IMR-90 (cell line): ENCODE data around the gene SLC12A7. TPM values are rescaled to one million over a fixed set of nuclear protein-coding genes. Genes with fewer than 3 reads are reported as not detected.

Experiments
- ATAC-seq: fragments of 200-7000 bp; cut with Tn5 transposase; 2 replicates; pipeline ENCODE4 v1.9.1; 2020; ENCODE audit warnings: low read depth, mild to moderate bottlenecking, moderate library complexity
- BruUV-seq: library from RNA; stranded (reverse); fragments of 400-500 nt; replicated peaks from 2 replicates; lab custom pipeline; 2021; lab: Mats Ljungman, UMichigan
- CTCF ChIA-PET: fragments of 300-600 bp; formaldehyde crosslinking; extraction: SDS; loops from one replicate; lab custom pipeline; 2021; ENCODE audit warnings: antibody characterized with exemption; lab: Yijun Ruan, JAX
- POLR2A ChIA-PET: fragments of 300-600 bp; sonication (Branson Sonifier 250); formaldehyde crosslinking; loops from one replicate; lab custom pipeline; 2022; ENCODE audit warnings: antibody characterized with exemption; ENCODE audit not compliant: unreplicated experiment; lab: Charles Lee
- DNase-seq: peaks from one replicate; pipeline ENCODE4 v3.0.0; 2013
- H2AFZ ChIP-seq: replicated peaks from 2 replicates; pipeline ENCODE3; 2013; ENCODE audit warnings: low read length, mild to moderate bottlenecking; ENCODE audit not compliant: poor library complexity
- H2AK5ac ChIP-seq: 2 replicates; pipeline ENCODE4 v1.6.1; 2013; ENCODE audit warnings: low read depth, low read length, inconsistent platforms
- H2AK9ac ChIP-seq: replicated peaks from 2 replicates; pipeline ENCODE3; 2013; ENCODE audit warnings: mild to moderate bottlenecking, low read depth, low read length, moderate library complexity; ENCODE audit not compliant: poor library complexity
- H2BK120ac ChIP-seq: 2 replicates; pipeline ENCODE4 v1.6.1; 2013; ENCODE audit warnings: low read depth, low read length, inconsistent platforms
- H2BK15ac ChIP-seq: 3 replicates; pipeline ENCODE4 v1.6.1; 2013; ENCODE audit warnings: low read depth, low read length, inconsistent platforms
- H2BK20ac ChIP-seq: 2 replicates; pipeline ENCODE4 v1.6.1; 2013; ENCODE audit warnings: low read depth, mild to moderate bottlenecking, inconsistent platforms, low read length, moderate library complexity
- H2BK5ac ChIP-seq: 2 replicates; pipeline ENCODE4 v1.6.1; 2013; ENCODE audit warnings: mild to moderate bottlenecking, low read depth, low read length, inconsistent platforms; ENCODE audit not compliant: poor library complexity, severe bottlenecking
- H3K14ac ChIP-seq: replicated peaks from 2 replicates; pipeline ENCODE4 v1.6.1; 2013; ENCODE audit warnings: low read depth, low read length, inconsistent platforms
- H3K18ac ChIP-seq: 2 replicates; pipeline ENCODE4 v1.6.1; 2013; ENCODE audit warnings: low read depth, low read length, control low read depth
- H3K23ac ChIP-seq: 2 replicates; pipeline ENCODE4 v1.6.1; 2013; ENCODE audit warnings: low read depth, low read length, inconsistent platforms
- H3K27ac ChIP-seq: 2 replicates; pipeline ENCODE4 v1.5.1; 2013; ENCODE audit warnings: mild to moderate bottlenecking, control low read depth, low read length; ENCODE audit not compliant: insufficient read depth
- H3K27me3 ChIP-seq: 2 replicates; pipeline ENCODE4 v1.6.1; 2013; ENCODE audit warnings: low read length; ENCODE audit not compliant: control insufficient read depth, insufficient read depth
- H3K36me3 ChIP-seq: 2 replicates; pipeline ENCODE4 v1.6.1; 2013; ENCODE audit warnings: low read length, mixed read lengths; ENCODE audit not compliant: control insufficient read depth, insufficient read depth
- H3K4ac ChIP-seq: 2 replicates; pipeline ENCODE4 v1.6.1; 2013; ENCODE audit warnings: low read depth, low read length, inconsistent platforms
- H3K4me1 ChIP-seq: 2 replicates; pipeline ENCODE4 v1.6.1; 2013; ENCODE audit warnings: low read length, mixed read lengths; ENCODE audit not compliant: control insufficient read depth, insufficient read depth
- H3K4me2 ChIP-seq: 2 replicates; pipeline ENCODE4 v1.6.1; 2013; ENCODE audit warnings: low read depth, mild to moderate bottlenecking, control low read depth, low read length, moderate library complexity
- H3K4me3 ChIP-seq: 2 replicates; pipeline ENCODE4 v1.5.1; 2013; ENCODE audit warnings: low read depth, mild to moderate bottlenecking, control low read depth, low read length, moderate library complexity; ENCODE audit not compliant: insufficient read depth
- H3K56ac ChIP-seq: 2 replicates; pipeline ENCODE4 v1.6.1; 2013; ENCODE audit warnings: low read length, inconsistent platforms; ENCODE audit not compliant: insufficient read depth; ENCODE audit errors: extremely low read depth
- H3K79me1 ChIP-seq, 2 experiments: 2 replicates each; pipeline ENCODE4 v1.6.1; 2013; ENCODE audit warnings: low read length in 2 of 2, inconsistent platforms in 1 of 2, low read depth in 1 of 2
- H3K9ac ChIP-seq: 2 replicates; pipeline ENCODE4 v1.6.1; 2013; ENCODE audit warnings: low read depth, low read length, control low read depth
- H3K9me1 ChIP-seq: 2 replicates; pipeline ENCODE4 v1.6.1; 2013; ENCODE audit warnings: low read length, inconsistent platforms; ENCODE audit not compliant: insufficient read depth
- H3K9me3 ChIP-seq: 2 replicates; pipeline ENCODE4 v1.6.1; 2013; ENCODE audit warnings: low read length; ENCODE audit not compliant: control insufficient read depth, insufficient read depth
- H4K20me1 ChIP-seq: 2 replicates; pipeline ENCODE4 v1.6.1; 2013; ENCODE audit warnings: low read length, inconsistent platforms; ENCODE audit not compliant: insufficient read depth
- H4K5ac ChIP-seq: 2 replicates; pipeline ENCODE4 v1.6.1; 2013; ENCODE audit warnings: mild to moderate bottlenecking, low read depth, low read length, control low read depth
- H4K8ac ChIP-seq, 2 experiments: 2 replicates each; pipeline ENCODE4 v1.6.1; 2013; ENCODE audit warnings: low read depth in 2 of 2, low read length in 2 of 2, control low read depth in 1 of 2, inconsistent platforms in 1 of 2
- H4K91ac ChIP-seq: 2 replicates; pipeline ENCODE4 v1.6.1; 2013; ENCODE audit warnings: low read depth, low read length, inconsistent platforms; ENCODE audit not compliant: insufficient read depth
- MAZ ChIP-seq: IDR thresholded peaks from 2 replicates; pipeline ENCODE4 v1.6.1; 2012; ENCODE audit warnings: low read depth, mild to moderate bottlenecking, low read length, improper control_type of control experiment, moderate library complexity, borderline replicate concordance
- WGBS, 2 experiments: methylation state at CpG; one replicate each; pipeline versions ENCODE4 v1.1.5 to v1.1.7; 2013; ENCODE audit warnings: missing lambda C conversion rate in 2 of 2; ENCODE audit not compliant: insufficient read length in 1 of 2; ENCODE audit errors: extremely low coverage in 2 of 2; 5-methylcytosine and 5-hydroxymethylcytosine counted together
- dilution Hi-C: fragments of 300-500 bp; cut with HindIII; formaldehyde crosslinking; loops from one replicate; pipeline ENCODE4 v1.14.3; 2018; ENCODE audit warnings: low sequenced_read_pairs; ENCODE audit not compliant: unreplicated experiment
- in situ Hi-C: fragments of 300-500 bp; cut with MboI; formaldehyde crosslinking; loops from 3 replicates; pipeline ENCODE4 v1.14.3; 2019; ENCODE audit warnings: low sequenced_read_pairs, inconsistent platforms, mixed read lengths
- intact Hi-C: fragments of 100-400 bp; cut with micrococcal nuclease; formaldehyde crosslinking; loops from 2 replicates; pipeline ENCODE4 v1.10.0; 2022
- polyA plus RNA-seq, 3 experiments: library from polyadenylated mRNA; depleted of rRNA; stranded (reverse); fragments of >200 nt; gene quantifications; 2 replicates each; pipeline ENCODE4 v1.2.3, GENCODE V29; 2012; ENCODE audit warnings: low replicate concordance in 1 of 3
- total RNA-seq: library from RNA; depleted of rRNA; stranded (reverse); fragments of >200 nt; gene quantifications from 2 replicates; pipeline ENCODE4 v1.2.3, GENCODE V29; 2012
- TF ChIP-seq, protein P1 (sequence below): conservative IDR thresholded peaks from 2 replicates; pipeline ENCODE4 v1.5.1; 2012; ENCODE audit warnings: mild to moderate bottlenecking, low read depth, low read length, improper control_type of control experiment
- TF ChIP-seq, protein P2 (sequence below): fragments of 150-350 bp; IDR thresholded peaks from 2 replicates; pipeline ENCODE4 v1.6.1; 2016; ENCODE audit warnings: low read depth, mild to moderate bottlenecking, low read length, moderate library complexity, borderline replicate concordance

The SLC12A7 gene
- total and polyA plus RNA-seq, 2 of the 4 experiments (the other 2 are of a cell fraction): 3.0 to 6.1 TPM

DNA sequence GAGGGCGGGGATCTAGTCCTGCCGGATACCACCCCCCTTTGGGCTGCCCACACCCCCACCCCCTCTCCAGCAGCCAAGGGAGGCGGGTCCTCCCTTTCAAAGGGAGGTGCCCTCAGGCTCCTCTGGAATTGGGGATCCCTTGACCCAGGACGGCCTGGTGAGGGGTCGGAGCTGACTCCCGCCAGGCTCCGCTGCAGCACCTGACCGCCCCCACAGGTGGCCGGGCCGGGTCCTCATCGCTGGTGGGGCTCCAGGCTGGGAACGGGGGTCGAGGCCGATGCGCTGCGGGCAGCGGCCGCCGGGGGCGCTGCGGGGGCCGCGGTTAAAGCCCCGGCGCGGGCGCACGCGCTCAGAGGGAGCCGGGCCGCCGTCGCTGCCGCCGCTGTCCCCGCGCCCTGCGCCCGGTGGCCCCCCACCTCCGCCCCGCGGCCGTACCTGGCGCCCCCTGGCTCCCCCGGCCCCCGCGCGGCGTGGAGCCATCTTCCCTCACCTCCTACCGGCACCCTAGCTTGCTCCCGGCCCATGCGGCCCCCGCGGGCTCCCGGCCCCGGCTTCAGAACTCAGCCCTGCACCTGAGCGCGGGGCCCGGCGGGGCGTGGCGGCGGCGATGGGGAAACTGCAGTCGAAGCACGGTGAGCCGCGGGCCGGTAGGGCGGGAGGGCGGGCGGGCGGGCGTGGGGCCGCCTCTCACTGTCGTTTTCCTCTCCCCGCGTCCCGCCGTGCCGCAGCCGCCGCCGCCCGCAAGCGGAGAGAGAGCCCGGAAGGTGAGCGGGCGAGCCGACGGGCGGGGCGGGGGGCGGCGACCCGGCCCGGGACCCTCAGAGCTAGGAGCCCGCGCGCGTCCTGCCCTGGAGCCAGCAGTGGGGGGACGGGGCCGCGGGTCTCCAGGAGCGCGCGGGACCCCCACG is 103.2 kb downstream of the SLC12A7 start, which contains the start of gene NKD2:
NKD2 (plus strand) TSS at position 352 of the 908 bp plus-strand sequence; CDS start at position 608, 256 bp downstream.
- ATAC-seq (peak; percentile 69), DNase-seq (no peak)
- H4K8ac ChIP-seq: no peak within 1 kb of the TSS
- no peak within 1 kb of the TSS for H4K91ac ChIP-seq
- no peak within 1 kb of the TSS for H2BK5ac ChIP-seq
- no peaks in the 10 kb centered on the region for H3K9me3 ChIP-seq
- in situ Hi-C loops: no loop called here
- no peak within 1 kb of the TSS for H3K4ac ChIP-seq
- H3K27ac ChIP-seq: no peak within 1 kb of the TSS
- CTCF ChIA-PET: interaction anchor here (1.2 kb wide), 2 partner anchors 10 to 85 kb away, joined by 3 to 4 read pairs; no protein-coding TSS in a partner anchor
- H3K79me1 ChIP-seq: no peaks in the 10 kb centered on the region
- H2AK9ac ChIP-seq: no peak within 1 kb of the TSS
- no TSS peak for BruUV-seq
- H2AK5ac ChIP-seq: no peak within 1 kb of the TSS
- no peak within 1 kb of the TSS for H4K5ac ChIP-seq
- H3K9me1 ChIP-seq: no peaks in the 10 kb centered on the region
- no peaks in the 10 kb centered on the region for H4K20me1 ChIP-seq
- WGBS, 2 experiments: 9% methylated on average over 18 of the region's 108 CpGs; no CpG with 5 or more reads in 1 of the 2 experiments
- no peaks in the 10 kb centered on the region for H3K36me3 ChIP-seq
- intact Hi-C loops: loop anchor here (5.0 to 10.0 kb wide), 2 partner anchors 86 to 106 kb away; partner anchors contain the start of gene SLC12A7
- peak within 1 kb of the TSS; percentile 7; the same call in 1 of the 2 replicates for H3K4me3 ChIP-seq
- no peak within 1 kb of the TSS for H2BK120ac ChIP-seq
- H2AFZ ChIP-seq: peak within 1 kb of the TSS; percentile 67
- H3K4me2 ChIP-seq: no peak within 1 kb of the TSS; the same call in 1 of the 2 replicates
- dilution Hi-C loops: no loop called here
- no peak within 1 kb of the TSS for H3K18ac ChIP-seq
- H3K14ac ChIP-seq: no peak within 1 kb of the TSS
- no peak within 1 kb of the TSS for H3K9ac ChIP-seq
- H3K27me3 ChIP-seq: peaks cover 80% of the 10 kb centered on the region
- H3K4me1 ChIP-seq: no peaks in the 10 kb centered on the region; the same call in 1 of the 2 replicates
- no peak within 1 kb of the TSS for H2BK15ac ChIP-seq
- TF ChIP-seq, protein P1, sequence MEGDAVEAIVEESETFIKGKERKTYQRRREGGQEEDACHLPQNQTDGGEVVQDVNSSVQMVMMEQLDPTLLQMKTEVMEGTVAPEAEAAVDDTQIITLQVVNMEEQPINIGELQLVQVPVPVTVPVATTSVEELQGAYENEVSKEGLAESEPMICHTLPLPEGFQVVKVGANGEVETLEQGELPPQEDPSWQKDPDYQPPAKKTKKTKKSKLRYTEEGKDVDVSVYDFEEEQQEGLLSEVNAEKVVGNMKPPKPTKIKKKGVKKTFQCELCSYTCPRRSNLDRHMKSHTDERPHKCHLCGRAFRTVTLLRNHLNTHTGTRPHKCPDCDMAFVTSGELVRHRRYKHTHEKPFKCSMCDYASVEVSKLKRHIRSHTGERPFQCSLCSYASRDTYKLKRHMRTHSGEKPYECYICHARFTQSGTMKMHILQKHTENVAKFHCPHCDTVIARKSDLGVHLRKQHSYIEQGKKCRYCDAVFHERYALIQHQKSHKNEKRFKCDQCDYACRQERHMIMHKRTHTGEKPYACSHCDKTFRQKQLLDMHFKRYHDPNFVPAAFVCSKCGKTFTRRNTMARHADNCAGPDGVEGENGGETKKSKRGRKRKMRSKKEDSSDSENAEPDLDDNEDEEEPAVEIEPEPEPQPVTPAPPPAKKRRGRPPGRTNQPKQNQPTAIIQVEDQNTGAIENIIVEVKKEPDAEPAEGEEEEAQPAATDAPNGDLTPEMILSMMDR: peak; percentile 60
- TF ChIP-seq, protein P2, sequence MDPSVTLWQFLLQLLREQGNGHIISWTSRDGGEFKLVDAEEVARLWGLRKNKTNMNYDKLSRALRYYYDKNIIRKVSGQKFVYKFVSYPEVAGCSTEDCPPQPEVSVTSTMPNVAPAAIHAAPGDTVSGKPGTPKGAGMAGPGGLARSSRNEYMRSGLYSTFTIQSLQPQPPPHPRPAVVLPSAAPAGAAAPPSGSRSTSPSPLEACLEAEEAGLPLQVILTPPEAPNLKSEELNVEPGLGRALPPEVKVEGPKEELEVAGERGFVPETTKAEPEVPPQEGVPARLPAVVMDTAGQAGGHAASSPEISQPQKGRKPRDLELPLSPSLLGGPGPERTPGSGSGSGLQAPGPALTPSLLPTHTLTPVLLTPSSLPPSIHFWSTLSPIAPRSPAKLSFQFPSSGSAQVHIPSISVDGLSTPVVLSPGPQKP: no peak
- peak; percentile 20; the same call in 1 of the 2 replicates for TF ChIP-seq MAZ
- POLR2A ChIA-PET: no interaction called here
- H3K56ac ChIP-seq: no peak within 1 kb of the TSS
- no peak within 1 kb of the TSS for H3K23ac ChIP-seq
- H2BK20ac ChIP-seq: no peak within 1 kb of the TSS
